ENCODE data around the gene FBXL7. TPM values are rescaled to one million over a fixed set of nuclear protein-coding genes. Genes with fewer than 3 reads are reported as not detected.

Gene FBXL7
- total and polyA plus RNA-seq, 2 of the 8 experiments (the other 6 are each of a cell fraction or from before 2014, with no cell fraction given): 17.7 to 17.8 TPM

DNA sequence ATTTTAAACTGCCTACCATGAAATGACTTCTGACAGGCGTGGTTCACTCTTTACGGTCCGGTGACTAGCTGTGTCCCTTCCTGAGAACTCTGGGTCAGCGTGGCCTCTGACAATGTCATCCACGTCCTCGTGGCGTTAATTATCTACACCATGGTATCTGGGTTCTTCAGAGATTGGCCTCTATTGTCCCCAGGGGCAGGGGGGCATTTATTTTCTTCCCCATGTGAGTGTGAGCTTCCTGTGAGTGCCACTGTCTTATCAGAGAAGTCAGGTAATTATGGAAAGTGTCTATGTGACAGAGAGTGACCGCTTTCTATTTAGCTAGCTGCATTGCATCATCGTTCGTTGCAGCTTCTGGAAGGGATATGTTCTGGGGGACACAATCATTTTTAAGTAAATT is 77.2 kb downstream of the FBXL7 start (continued):
- no peak for TF ChIP-seq CHD7 (IDR thresholded peaks at IDR 0.05; ENCODE audit: insufficient replicate concordance, low read length)

All from H1 (cell line).